Stimulated activated CD8-positive, alpha-beta memory T cell treated with anti-CD3 and anti-CD28 coated beads, Interleukin-7, amount 100 ng/mL, for 4 hours (primary cell): ENCODE results near the gene CARTPT.

Experiments
- DNase-seq, 2 donors: peaks; one replicate each; pipeline ENCODE4 v3.0.0-alpha.2; 2020; ENCODE audit warnings: low read depth in 2 of 2

Gene CARTPT

DNA sequence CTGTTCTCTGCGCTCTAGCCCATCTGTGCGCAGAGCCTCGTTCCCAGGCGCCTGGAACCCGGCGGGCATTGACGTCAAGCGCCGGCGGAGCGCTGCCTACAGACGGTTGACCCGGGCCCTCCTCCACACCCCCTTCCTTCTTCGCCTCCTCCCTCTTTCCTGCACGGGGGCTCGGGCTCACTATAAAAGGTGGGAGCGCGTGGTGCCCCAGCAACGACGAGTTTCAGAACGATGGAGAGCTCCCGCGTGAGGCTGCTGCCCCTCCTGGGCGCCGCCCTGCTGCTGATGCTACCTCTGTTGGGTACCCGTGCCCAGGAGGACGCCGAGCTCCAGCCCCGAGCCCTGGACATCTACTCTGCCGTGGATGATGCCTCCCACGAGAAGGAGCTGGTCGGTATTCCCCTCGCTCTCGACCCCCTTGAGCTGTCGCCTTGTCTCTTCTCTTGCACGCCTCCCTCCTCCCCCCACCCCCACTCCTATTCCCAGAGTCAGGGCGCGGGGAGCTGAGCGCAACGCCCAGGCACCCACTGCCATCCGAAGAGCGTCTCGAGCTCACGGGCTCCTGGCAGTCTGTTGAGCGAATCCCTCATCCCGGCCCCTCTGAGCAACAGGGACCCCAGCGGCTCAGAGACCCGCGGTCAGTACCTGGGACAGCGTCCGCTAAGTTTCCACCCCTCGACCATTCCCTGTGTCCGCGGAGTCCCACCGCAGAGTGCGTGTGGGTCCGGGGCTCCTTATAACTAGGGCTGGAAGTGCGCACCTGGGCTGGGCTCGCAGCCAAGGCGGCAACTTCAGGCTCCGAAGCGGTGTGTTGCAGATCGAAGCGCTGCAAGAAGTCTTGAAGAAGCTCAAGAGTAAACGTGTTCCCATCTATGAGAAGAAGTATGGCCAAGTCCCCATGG, at the start of gene CARTPT:
Gene CARTPT (plus strand): TSS at position 213 of the 902 bp plus-strand sequence. CDS start 19 bp downstream, at position 232.
- DNase-seq, result no peak

DNA sequence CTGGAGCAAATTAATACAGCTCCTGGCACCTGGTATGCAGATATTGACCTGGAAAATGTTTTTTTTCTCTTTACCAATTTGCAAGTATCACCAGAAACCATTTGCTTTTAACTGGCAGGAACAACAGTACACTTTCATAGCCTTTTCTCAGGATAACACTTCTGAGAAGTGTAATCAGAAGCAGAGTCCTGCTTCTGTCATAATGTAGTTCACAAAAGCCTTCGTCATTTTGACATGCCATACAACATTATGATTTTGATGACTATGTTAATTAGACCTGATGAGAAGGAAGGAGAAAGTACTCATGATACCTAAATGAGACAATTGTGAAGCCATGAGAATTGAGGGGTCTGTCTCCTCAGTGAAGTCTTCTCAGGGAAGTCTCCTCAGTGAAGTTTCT, 41.1 kb upstream of the CARTPT start:
- DNase-seq, result no peak

- no peak for DNase-seq
These were observed 39.4 kb upstream of the CARTPT start for GRCh38 chr5:71679714-71680113.

GRCh38 chr5:71680510-71680909, 38.6 kb upstream of the CARTPT start:
- DNase-seq, result no peak

DNA sequence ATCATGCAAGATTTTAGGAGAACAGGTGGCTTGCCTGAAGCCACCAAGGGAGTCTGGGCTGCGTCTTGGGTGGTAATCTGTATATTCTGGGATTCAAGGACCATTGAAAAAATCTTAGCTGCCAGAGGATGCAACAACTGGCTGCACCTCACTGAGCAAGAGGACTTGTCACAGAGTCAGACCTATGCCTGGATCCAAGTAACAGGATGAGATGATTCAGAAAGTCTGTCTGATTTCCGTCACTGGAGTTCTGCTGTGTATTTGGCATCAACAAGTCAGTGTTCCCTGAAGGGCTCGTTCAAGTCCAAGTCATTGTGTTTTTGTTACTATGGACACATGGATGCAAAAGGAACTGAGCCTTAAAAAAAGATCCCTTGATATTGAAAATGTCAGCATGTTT, 37.8 kb upstream of the CARTPT start:
- no peak for DNase-seq

GRCh38 chr5:71684309-71684708, 34.8 kb upstream of the CARTPT start:
- DNase-seq, result no peak

DNA sequence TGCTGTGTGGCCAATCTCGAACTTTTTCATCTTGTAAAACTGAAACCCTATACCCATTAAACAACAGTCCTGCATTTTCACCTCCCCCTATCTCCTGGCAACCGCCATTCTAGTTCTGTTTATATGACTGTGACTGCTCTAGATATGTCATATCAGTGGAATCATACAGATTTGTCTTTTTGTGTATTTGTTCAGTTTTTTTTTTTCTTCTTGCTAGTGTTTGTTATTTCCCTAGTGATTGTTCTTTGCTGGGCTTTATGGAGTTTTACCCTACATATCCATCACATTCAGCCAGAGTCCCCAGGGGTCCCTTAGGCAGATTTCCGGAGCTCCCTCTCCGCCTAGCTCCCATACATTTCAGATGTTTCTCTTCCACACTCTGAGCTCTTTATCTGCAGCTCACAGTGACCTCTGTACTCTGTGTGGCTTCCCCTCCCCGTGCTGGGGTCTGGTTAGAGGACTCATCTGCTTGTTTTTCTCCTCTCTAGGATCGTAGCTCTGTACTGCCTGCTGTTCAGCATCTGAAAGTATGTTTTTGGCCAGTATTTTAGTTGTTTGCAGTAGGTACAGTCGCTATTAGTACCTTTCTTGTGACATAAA, 25.1 kb upstream of the CARTPT start:
- DNase-seq, result no peak

- no peak for DNase-seq
These were observed 24.0 kb upstream of the CARTPT start for GRCh38 chr5:71695071-71695470.

GRCh38 chr5:71695595-71695994, 23.5 kb upstream of the CARTPT start:
- no peak for DNase-seq

DNA sequence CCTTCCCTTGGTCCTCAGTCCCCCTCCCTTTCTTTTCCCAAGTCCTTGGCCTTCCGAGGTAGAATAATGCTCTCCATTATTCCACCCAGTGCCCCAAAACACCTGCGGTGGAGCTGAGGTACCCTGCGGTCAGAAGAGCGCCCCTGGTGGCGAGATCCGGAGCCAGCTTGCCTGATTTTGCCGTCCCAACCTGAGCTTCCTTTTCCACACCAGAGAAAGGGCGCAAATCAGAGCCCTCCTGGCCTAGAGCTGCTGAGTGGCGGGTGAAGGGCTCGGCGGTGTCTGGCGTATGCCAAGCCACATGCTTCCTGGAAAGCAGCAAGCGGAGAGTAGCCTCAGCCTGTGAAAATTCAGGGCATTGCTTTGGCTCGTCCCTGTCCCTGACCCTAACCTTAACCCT, 21.1 kb upstream of the CARTPT start:
- DNase-seq, result no peak

DNA sequence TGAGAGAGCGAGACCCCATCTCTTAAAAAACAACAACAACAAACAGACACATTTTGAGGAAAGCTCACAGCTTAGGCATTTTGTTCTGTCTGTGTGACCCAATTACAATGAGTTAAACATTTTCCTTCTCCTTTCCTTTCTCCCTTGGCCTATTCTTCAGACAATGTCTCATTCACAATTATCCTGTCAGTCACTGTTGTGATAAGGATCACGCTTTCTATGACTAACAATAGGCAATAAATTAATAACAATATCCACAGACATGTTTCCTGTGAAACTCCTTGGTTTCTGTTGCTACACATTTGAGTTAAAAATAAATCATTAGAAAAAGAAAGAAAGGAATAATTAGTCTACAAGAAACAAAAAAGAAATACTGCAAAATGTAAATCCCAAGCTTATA, 19.8 kb upstream of the CARTPT start:
- DNase-seq, result no peak

- DNase-seq, result no peak
These were observed 19.3 kb upstream of the CARTPT start for GRCh38 chr5:71699751-71700150.

DNA sequence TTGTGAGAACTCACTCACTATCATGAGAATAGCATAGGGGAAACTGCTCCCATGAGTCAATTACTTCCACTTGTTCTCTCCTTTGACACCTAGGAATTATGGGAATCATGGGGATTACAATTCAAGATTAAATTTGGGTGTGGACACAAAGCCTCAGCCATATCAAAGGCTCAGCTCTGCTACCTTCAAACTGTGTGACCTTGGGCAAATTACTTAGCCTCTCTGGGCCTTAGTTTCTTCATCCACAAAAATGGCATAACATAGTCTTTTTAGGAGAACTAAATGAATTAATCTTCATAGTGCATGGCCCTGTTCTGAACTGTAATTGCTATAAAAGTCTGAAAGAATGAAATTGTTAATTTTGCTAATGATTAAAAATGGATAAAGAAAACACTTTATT, 18.3 kb upstream of the CARTPT start:
- no peak for DNase-seq

DNA sequence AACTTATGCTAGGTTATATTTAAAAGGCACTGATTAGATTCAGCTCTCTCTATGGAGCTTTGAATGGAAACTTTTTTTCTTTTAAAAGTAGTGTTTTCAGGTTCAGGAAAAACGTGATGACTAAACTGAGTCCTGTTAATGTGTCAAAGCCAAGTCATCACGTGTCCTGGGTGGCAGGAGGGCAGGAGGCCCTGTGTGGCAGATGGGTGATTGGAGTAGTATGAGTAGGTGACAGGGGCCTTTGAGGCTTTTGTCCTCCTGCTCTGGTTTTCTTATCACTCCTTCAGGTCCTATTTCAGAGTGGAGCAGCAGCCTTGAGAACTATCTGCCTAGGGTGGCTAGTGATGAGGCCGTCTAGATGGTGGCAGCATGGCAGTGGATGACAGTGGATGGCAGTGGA, 17.7 kb upstream of the CARTPT start:
- no peak for DNase-seq

GRCh38 chr5:71703941-71704340, 15.1 kb upstream of the CARTPT start:
- no peak for DNase-seq

- DNase-seq, result no peak
These were observed 13.7 kb upstream of the CARTPT start for GRCh38 chr5:71705421-71705820.

GRCh38 chr5:71706906-71707305, 12.2 kb upstream of the CARTPT start:
- no peak for DNase-seq

DNA sequence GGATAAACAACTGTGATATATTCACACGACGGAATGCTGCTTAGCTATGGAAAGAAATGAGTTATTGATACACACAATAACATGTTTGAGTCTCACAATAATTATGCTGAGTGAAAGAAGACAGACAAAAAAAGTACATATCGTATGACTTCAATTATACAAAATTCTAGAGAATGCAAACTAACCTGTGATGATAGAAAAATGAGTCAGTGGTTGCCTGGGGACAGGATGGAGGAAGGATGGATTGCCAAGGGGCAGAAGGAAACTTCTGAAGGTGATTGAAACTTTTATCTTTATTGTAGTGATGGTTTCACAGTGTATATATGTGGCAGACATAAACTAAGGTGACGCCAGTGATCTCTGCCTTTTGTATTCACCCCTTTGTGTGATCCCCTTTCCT, 7.5 kb upstream of the CARTPT start:
- DNase-seq, result no peak

- no peak for DNase-seq
These were observed 4.2 kb upstream of the CARTPT start for GRCh38 chr5:71714911-71715310.

DNA sequence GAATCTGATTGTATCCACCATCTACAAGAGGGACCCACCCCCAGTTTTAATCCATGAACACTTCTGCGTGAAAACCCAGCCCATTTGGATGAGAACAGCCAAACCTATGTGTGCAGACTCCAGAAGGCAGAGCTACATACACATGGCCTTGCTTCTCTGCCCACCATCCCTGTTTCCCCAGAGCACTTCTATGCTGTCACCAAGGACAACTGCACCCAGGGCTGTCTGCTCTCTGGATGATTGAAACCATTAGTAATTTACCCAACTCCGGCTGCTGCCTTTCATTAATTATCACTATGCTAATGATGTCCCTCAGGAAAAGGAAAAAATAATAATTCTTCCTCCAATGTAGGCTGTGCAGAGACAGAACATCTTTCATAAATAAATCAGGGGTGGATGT, 8.9 kb downstream of the CARTPT start:
- DNase-seq, result no peak

DNA sequence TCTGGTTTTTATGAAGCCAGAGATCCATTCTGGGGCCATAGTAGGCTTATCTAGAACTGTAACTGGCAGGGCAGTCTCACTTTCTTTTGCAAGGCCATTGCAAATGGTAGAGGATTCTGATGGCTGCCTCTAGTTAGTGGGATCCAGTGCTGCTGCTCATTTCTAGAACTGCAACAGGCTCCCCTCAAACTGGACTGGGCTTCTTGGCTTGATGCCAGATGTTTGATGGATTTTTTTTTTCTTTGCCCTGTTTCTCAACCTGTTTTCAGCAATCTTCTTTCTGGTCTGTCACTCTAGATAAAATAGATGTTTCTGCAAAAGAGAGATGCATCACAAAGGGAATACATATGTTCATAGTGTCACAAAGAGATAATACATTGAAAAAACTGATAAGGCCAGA, 11.9 kb downstream of the CARTPT start:
- DNase-seq, result no peak

DNA sequence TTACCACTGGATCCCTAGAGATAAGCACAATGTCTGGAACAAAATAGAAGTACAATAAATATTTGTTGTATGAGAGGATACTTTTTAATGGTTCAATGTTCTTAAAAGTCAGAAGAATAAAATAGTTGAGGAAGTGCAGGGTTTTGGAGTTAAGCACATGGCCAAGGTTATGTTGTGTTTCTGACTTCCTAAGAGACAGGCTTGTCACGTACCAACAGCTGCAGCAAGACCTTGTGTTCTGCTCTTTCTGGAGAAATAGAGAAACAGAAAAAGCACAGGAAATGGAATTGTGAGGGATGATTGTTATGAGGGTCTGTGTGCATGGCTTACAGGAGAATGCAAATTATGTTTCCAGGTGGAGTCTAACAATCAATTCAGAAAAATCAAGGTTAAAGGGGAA, 12.9 kb downstream of the CARTPT start:
- no peak for DNase-seq

DNA sequence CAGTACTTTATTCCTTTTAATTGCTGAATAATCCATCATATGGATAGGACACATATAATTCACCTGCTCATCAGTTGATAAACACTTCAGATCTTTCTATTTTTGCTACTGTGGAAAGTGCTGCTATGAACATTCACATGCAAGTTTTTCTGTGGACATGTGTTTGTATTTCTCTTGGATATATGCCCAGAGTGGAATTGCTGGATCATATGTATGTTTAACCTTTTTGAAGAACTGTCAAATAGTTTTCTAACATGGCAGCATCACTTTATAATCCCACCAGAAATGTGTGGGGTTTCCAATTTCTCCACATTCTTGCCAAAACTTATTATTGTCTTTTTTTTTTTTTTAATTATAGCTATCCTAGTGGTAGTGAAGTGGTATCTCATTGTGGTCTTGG, 15.1 kb downstream of the CARTPT start:
- no peak for DNase-seq
